Activated CD4-positive, alpha-beta T cell treated with anti-CD3 and anti-CD28 coated beads, Interleukin-2, amount 50 U/mL, for 1 hour (primary cell): Measurements from ENCODE around the gene FGGY.

Experiments
- DNase-seq: peaks from one replicate; pipeline ENCODE4 v3.0.0-alpha.2; 2020

FGGY gene

GRCh38 chr1:59391212-59392179, 94.6 kb downstream of the FGGY start:
- DNase-seq, result no peak

- no peak for DNase-seq
Measured at GRCh38 chr1:59393211-59394180, 96.6 kb downstream of the FGGY start.

- no peak for DNase-seq
Measured at GRCh38 chr1:59394706-59395425, 98.0 kb downstream of the FGGY start.

GRCh38 chr1:59396387-59396786, 99.5 kb downstream of the FGGY start:
- no peak for DNase-seq

GRCh38 chr1:59397139-59397858, 100.4 kb downstream of the FGGY start:
- DNase-seq, result no peak

GRCh38 chr1:59399642-59400041, 102.7 kb downstream of the FGGY start:
- DNase-seq, result no peak

- DNase-seq, result no peak
Measured at GRCh38 chr1:59401581-59401980, 104.7 kb downstream of the FGGY start.

- no peak for DNase-seq
Measured at GRCh38 chr1:59404796-59405195, 107.9 kb downstream of the FGGY start.

- DNase-seq, result no peak
Measured at GRCh38 chr1:59406437-59407164, 109.7 kb downstream of the FGGY start.

GRCh38 chr1:59408608-59409240, 111.8 kb downstream of the FGGY start:
- DNase-seq, result no peak

GRCh38 chr1:59409549-59409948, 112.7 kb downstream of the FGGY start:
- DNase-seq, result no peak

GRCh38 chr1:59409986-59410385, 113.1 kb downstream of the FGGY start:
- DNase-seq, result no peak

GRCh38 chr1:59410457-59410856, 113.6 kb downstream of the FGGY start:
- DNase-seq, result no peak

- no peak for DNase-seq
Measured at GRCh38 chr1:59411147-59411546, 114.3 kb downstream of the FGGY start.

GRCh38 chr1:59412718-59413326, 115.9 kb downstream of the FGGY start:
- no peak for DNase-seq

GRCh38 chr1:59413327-59413720, 116.4 kb downstream of the FGGY start:
- DNase-seq, result no peak

GRCh38 chr1:59414406-59415133, 117.7 kb downstream of the FGGY start:
- no peak for DNase-seq

GRCh38 chr1:59415286-59415850, 118.5 kb downstream of the FGGY start:
- no peak for DNase-seq

GRCh38 chr1:59415881-59416280, 119.0 kb downstream of the FGGY start:
- DNase-seq, result no peak
